Measurements from ENCODE around the gene CAMTA1.

DNA sequence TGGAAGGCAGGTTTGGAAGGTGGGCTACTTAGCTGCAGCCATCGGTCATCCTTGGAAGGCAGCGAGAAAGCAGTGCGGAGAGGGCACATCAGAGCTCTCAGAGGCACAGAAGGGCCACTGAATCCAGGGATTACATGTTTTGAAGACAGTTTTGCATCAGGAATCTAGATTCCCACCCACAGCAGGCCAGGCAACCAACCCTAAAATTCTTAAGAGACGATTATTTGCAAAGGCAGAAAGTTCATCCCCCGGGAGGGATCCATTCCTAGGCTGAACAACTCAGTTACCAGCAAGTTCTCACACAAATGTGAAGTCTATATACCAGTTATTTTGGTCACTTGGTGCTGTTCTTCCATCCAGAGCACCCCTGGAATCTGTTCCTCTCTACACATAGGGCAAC is 528.6 kb downstream of the CAMTA1 start:
- TF ChIP-seq, protein P1, sequence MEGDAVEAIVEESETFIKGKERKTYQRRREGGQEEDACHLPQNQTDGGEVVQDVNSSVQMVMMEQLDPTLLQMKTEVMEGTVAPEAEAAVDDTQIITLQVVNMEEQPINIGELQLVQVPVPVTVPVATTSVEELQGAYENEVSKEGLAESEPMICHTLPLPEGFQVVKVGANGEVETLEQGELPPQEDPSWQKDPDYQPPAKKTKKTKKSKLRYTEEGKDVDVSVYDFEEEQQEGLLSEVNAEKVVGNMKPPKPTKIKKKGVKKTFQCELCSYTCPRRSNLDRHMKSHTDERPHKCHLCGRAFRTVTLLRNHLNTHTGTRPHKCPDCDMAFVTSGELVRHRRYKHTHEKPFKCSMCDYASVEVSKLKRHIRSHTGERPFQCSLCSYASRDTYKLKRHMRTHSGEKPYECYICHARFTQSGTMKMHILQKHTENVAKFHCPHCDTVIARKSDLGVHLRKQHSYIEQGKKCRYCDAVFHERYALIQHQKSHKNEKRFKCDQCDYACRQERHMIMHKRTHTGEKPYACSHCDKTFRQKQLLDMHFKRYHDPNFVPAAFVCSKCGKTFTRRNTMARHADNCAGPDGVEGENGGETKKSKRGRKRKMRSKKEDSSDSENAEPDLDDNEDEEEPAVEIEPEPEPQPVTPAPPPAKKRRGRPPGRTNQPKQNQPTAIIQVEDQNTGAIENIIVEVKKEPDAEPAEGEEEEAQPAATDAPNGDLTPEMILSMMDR (IDR thresholded peaks at IDR 0.05; ENCODE audit: insufficient read depth, low read length, poor library complexity, severe bottlenecking) = no peak
- TF ChIP-seq EZH2phosphoT487 (conservative IDR thresholded peaks at IDR 0.05; ENCODE audit: low read length) = no peak

Data from SU-DHL-6 (cell line).